Activated CD8-positive, alpha-beta memory T cell treated with anti-CD3 and anti-CD28 coated beads for 1 hour (primary cell): Measurements from ENCODE around the gene RBPMS2.
"Not testable (repeated sequence)": the region's sequence is repeated elsewhere in the genome, so short reads cannot be mapped to it uniquely, and the experiment has no call there.

Source experiments
- DNase-seq, 2 donors: peaks; one replicate each; pipeline ENCODE4 v3.0.0-alpha.2; 2020; ENCODE audit warnings: low read depth in 1 of 2; ENCODE audit errors: extremely low read depth in 1 of 2

RBPMS2 gene

GRCh38 chr15:64775551-64776401, at the start of gene RBPMS2:
TSS of gene RBPMS2 (minus strand) at chr15:64775589. CDS start at chr15:64775319, 270 bp downstream.
- no peak for DNase-seq

GRCh38 chr15:64824929-64825430, 49.6 kb upstream of the RBPMS2 start:
- DNase-seq: no peak

- DNase-seq: no peak
Measured at GRCh38 chr15:64816452-64816851, 41.1 kb upstream of the RBPMS2 start.

GRCh38 chr15:64814965-64815364, 39.6 kb upstream of the RBPMS2 start:
- not testable (repeated sequence) for DNase-seq

GRCh38 chr15:64814283-64814682, 38.9 kb upstream of the RBPMS2 start:
- DNase-seq: not testable (repeated sequence)

- DNase-seq: no peak
Measured at GRCh38 chr15:64813075-64813474, 37.7 kb upstream of the RBPMS2 start.

- DNase-seq: no peak
Measured at GRCh38 chr15:64810497-64811326, 35.3 kb upstream of the RBPMS2 start.

GRCh38 chr15:64809649-64810496, 34.5 kb upstream of the RBPMS2 start:
- peak; percentile 12 to 59 for DNase-seq

- no peak for DNase-seq
Measured at GRCh38 chr15:64808785-64809453, 33.5 kb upstream of the RBPMS2 start.

GRCh38 chr15:64807751-64808222, 32.4 kb upstream of the RBPMS2 start:
- DNase-seq: no peak

- no peak for DNase-seq
Measured at GRCh38 chr15:64807051-64807749, 31.8 kb upstream of the RBPMS2 start.

- DNase-seq: no peak
Measured at GRCh38 chr15:64806509-64806908, 31.1 kb upstream of the RBPMS2 start.

- DNase-seq: no peak
Measured at GRCh38 chr15:64804619-64805018, 29.2 kb upstream of the RBPMS2 start.

- DNase-seq: no peak
Measured at GRCh38 chr15:64803526-64803925, 28.1 kb upstream of the RBPMS2 start.

GRCh38 chr15:64800476-64800875, 25.1 kb upstream of the RBPMS2 start:
- no peak for DNase-seq

GRCh38 chr15:64798905-64799304, 23.5 kb upstream of the RBPMS2 start:
- DNase-seq: not testable (repeated sequence)

- not testable (repeated sequence) for DNase-seq
Measured at GRCh38 chr15:64795921-64796320, 20.5 kb upstream of the RBPMS2 start.

- not testable (repeated sequence) for DNase-seq
Measured at GRCh38 chr15:64795299-64795698, 19.9 kb upstream of the RBPMS2 start.

- no peak for DNase-seq
Measured at GRCh38 chr15:64792282-64792681, 16.9 kb upstream of the RBPMS2 start.
